HTR-8/SVneo (cell line): Measurements from ENCODE around the gene IVD.

Source experiments
- DNase-seq: peaks from one replicate; pipeline ENCODE4 v3.0.0; 2011; ENCODE audit warnings: low spot score, mixed read lengths; ENCODE audit not compliant: insufficient read length
- FAIRE-seq: peaks from 2 replicates; lab custom pipeline; 2011; peaks lifted over from hg19 to GRCh38; lab: Jason Lieb, UNC

Gene IVD

GRCh38 chr15:40410476-40410875 lies 4.9 kb downstream of the IVD start:
- no peak for FAIRE-seq
- DNase-seq: no peak

GRCh38 chr15:40412095-40412759 lies 6.6 kb downstream of the IVD start:
- no peak for FAIRE-seq
- no peak for DNase-seq

GRCh38 chr15:40413036-40413435 lies 7.4 kb downstream of the IVD start:
- no peak for FAIRE-seq
- no peak for DNase-seq

- DNase-seq (no peak), FAIRE-seq (no peak)
These were observed 9.2 kb downstream of the IVD start for GRCh38 chr15:40414816-40415215.

GRCh38 chr15:40415226-40415625 lies 9.6 kb downstream of the IVD start:
- DNase-seq: no peak
- no peak for FAIRE-seq

GRCh38 chr15:40416056-40416455 lies 10.5 kb downstream of the IVD start:
- FAIRE-seq: no peak
- DNase-seq: no peak

- no peak for FAIRE-seq
These were observed 12.5 kb downstream of the IVD start for GRCh38 chr15:40418126-40418525.

GRCh38 chr15:40420071-40420713 lies 14.6 kb downstream of the IVD start:
- DNase-seq: no peak
- FAIRE-seq: no peak

More at GRCh38 chr15:40418126-40418525, 12.5 kb downstream of the IVD start:
- DNase-seq: no peak

GRCh38 chr15:40420793-40421192 lies 15.2 kb downstream of the IVD start:
- DNase-seq: no peak
- no peak for FAIRE-seq

- DNase-seq: peak; percentile 74
- no peak for FAIRE-seq
These were observed 15.9 kb downstream of the IVD start for GRCh38 chr15:40421246-40422157.

- no peak for FAIRE-seq
- DNase-seq: no peak
These were observed 19.0 kb downstream of the IVD start for GRCh38 chr15:40424483-40425115.

GRCh38 chr15:40425681-40426080 lies 20.1 kb downstream of the IVD start:
- DNase-seq (no peak), FAIRE-seq (no peak)

- FAIRE-seq: no peak
- DNase-seq: no peak
These were observed 21.6 kb downstream of the IVD start for GRCh38 chr15:40427188-40427587.

- no peak for FAIRE-seq
- no peak for DNase-seq
These were observed 22.6 kb downstream of the IVD start for GRCh38 chr15:40428185-40428584.

GRCh38 chr15:40429068-40429710 lies 23.6 kb downstream of the IVD start:
- DNase-seq (no peak), FAIRE-seq (no peak)

- FAIRE-seq (no peak), DNase-seq (no peak)
These were observed 24.7 kb downstream of the IVD start for GRCh38 chr15:40430271-40430805.

GRCh38 chr15:40435023-40435709 lies 29.6 kb downstream of the IVD start:
- no peak for DNase-seq
- no peak for FAIRE-seq

- FAIRE-seq: no peak
- no peak for DNase-seq
These were observed 30.1 kb downstream of the IVD start for GRCh38 chr15:40435710-40436089.
